Measurements from ENCODE around the gene PIP5KL1.

Gene PIP5KL1

DNA sequence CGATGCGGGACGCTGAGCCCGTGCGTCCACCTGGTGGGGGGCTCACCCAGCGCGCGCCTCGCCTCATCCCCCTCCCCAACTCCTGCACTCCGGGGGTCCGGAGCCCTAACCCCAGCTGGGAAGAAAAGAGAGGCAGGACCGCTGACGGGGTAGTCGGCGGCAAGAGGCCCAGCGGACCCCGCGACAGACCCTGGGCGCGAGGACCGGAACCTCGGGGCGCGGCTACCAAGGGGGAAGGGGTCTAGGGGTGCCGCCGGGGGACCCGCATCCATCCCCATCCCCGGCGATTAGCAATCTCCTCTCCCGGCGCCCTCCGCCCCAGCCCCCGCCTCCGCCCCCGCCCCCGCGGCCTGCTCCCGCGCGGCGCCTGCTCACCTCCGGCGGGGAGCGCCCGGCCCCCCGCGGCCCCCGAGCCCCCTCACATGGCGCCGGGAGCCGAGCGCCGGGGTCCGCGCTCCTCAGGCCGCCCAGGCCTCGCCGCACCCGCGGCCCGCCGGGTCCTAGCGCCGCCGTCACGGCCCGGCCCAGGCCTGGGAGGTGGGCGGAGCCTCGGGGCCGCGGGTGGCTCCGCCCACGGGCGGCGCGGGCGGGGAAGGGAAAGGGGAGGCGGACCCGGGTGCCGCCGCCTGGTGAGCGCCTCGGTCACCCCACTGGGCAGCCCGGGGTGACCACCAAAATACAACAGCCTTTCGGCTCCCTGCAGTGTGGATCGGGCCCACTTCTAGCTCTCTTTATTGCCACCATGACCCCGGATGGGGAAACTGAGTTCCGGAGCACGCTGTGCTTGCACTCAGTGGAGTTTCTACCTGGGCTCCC is 31.2 kb downstream of the PIP5KL1 start, which contains the start of gene ST6GALNAC6:
ST6GALNAC6 (minus strand) TSS at position 476 of the 816 bp plus-strand sequence. CDS start 1,622 bp downstream, outside the sequence.
- TF ChIP-seq, protein P1, sequence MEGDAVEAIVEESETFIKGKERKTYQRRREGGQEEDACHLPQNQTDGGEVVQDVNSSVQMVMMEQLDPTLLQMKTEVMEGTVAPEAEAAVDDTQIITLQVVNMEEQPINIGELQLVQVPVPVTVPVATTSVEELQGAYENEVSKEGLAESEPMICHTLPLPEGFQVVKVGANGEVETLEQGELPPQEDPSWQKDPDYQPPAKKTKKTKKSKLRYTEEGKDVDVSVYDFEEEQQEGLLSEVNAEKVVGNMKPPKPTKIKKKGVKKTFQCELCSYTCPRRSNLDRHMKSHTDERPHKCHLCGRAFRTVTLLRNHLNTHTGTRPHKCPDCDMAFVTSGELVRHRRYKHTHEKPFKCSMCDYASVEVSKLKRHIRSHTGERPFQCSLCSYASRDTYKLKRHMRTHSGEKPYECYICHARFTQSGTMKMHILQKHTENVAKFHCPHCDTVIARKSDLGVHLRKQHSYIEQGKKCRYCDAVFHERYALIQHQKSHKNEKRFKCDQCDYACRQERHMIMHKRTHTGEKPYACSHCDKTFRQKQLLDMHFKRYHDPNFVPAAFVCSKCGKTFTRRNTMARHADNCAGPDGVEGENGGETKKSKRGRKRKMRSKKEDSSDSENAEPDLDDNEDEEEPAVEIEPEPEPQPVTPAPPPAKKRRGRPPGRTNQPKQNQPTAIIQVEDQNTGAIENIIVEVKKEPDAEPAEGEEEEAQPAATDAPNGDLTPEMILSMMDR (IDR thresholded peaks at IDR 0.05): no peak
- Histone ChIP-seq H3K27ac (peak within 1 kb of the TSS; percentile 99), H3K36me3 (peaks cover 19 to 24% (median 20%) of the 10 kb centered on the region in 3 donors), H3K9me3 (no peaks in the 10 kb centered on the region), H3K4me3 (peak within 1 kb of the TSS; percentile 96 to 98), H3K4me1 (peaks cover 0 to 67% (median 54%) of the 10 kb centered on the region in 4 donors), H3K27me3 (no peaks in the 10 kb centered on the region)
- peak in 1 of 2 donors; percentile 88 for DNase-seq
- intact Hi-C loops (cut with DNase I; ENCODE audit: low total_unique reads): no loop called here

DNA sequence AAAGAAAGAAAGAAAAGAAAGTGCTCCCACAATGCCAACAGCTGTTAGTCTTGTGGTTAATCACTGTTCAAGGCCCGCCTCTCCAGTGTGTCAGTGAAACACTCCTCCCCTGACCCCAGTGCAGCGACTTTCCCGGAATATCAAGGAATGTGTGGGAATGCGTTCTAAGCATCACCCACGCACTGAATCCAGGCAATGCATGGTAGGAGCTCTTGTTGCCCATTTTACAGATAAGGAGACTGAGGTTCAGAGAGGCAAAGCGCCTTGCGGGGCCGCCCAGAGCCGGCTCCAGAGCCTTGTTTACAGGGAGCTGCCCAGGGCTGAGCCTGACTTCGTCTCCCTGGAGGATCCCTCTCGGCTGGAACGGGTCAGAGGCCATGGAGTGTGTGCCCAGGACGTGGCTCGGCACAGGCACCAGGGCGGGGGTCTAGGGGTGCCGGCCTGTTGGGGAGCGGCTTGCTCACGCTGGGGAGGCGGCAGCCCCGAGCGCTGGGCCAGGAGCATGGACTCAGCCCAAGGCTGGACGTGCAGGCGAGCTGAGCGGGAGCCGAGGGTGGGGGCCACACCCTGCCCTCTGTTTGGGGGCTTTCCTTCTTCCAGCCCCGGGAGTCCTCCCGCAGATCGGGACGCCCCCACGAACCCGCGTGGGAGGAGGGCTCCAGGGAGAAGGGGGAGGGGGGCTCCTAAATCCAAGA is 32.0 kb downstream of the PIP5KL1 start:
- Histone ChIP-seq H3K4me1 (peaks cover 0 to 59% (median 46%) of the 10 kb centered on the region in 4 donors), H3K27ac (peak overlapping the region; percentile 99), H3K4me3 (peak overlapping the region; percentile 96 to 98), H3K27me3 (no peaks in the 10 kb centered on the region), H3K9me3 (no peaks in the 10 kb centered on the region), H3K36me3 (peaks cover 26 to 32% (median 28%) of the 10 kb centered on the region in 3 donors)
- DNase-seq: peak; percentile 78 to 82
- TF ChIP-seq, protein P1 (IDR thresholded peaks at IDR 0.05): no peak
- intact Hi-C loops (cut with DNase I; ENCODE audit: low total_unique reads): no loop called here

DNA sequence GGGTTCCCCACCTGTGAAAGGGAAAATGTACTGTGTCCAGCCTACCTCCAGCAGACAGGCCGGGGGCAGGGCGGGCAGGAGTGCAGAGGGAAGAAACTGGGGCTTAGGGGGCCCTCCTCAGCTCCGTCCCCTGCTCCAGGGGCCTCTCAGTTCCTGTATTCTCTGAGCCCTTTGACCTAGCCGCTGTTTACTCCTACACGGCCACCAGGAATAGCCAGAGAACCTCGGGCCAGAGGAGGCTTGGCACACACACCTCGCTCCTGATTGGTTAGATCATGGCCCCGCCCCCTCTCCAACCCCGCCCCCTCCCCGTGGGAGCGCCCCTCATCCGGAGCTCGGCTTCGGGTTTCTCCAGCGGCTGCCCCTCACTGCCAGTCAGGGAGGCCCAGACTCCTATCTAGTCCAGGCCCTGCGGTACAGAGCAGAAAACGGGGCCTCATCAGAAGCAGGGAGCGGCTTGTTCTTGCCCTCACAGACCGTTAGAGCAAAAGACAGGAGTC is 33.3 kb downstream of the PIP5KL1 start:
- peaks cover 0 to 48% (median 41%) of the 10 kb centered on the region in 4 donors for H3K4me1 ChIP-seq
- no peaks in the 10 kb centered on the region for H3K27me3 ChIP-seq
- intact Hi-C loops (cut with DNase I; ENCODE audit: low total_unique reads): no loop called here
- peak overlapping the region; percentile 99 for H3K27ac ChIP-seq
- peak overlapping the region; percentile 96 to 98 for H3K4me3 ChIP-seq
- H3K36me3 ChIP-seq: peaks cover 40 to 45% (median 41%) of the 10 kb centered on the region in 3 donors
- TF ChIP-seq, protein P1 (IDR thresholded peaks at IDR 0.05): no peak
- DNase-seq: peak; percentile 89 to 95
- H3K9me3 ChIP-seq: no peaks in the 10 kb centered on the region

DNA sequence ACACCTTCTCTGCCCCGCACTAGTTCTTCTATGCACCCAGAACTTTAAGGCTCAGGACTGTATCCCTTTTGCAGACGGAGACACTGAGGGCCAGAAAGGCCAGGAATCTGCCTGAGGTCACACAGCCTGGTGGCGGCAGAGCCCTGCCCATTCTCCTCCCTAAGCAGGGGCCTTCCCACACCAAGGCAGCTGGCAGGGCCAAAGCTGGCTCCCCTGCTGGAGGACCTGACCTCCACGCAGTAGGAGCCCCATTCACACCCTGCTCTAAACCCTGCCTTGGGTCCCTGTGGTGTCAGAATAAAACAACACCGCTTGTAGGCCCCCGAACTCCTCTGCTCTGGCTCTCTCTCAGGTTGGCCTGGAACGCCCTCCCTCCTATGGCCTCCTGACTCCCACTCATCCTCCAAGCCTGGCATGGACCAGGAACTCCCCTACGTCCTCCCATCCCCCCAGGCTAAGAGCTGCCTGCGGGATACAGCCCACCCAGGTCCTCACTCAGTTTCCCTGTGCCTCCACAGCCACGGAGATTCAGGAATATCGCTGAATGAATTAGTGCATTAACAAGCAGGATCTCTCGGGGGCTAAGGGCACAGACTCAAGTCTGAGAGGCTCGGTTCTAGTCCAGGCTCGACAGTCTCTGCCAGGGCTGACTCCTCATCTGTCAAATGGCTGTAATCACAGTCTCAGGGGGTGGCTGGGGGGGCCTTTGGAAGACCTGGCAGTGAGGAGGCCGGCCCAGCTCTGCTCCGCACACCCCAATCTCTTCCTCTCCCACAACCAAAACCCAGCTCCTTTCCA is 34.0 kb downstream of the PIP5KL1 start:
- peaks cover 46 to 47% (median 47%) of the 10 kb centered on the region in 3 donors for H3K36me3 ChIP-seq
- H3K27ac ChIP-seq: peak overlapping the region; percentile 99
- H3K4me1 ChIP-seq: peaks cover 0 to 48% (median 40%) of the 10 kb centered on the region in 4 donors
- H3K9me3 ChIP-seq: no peaks in the 10 kb centered on the region
- TF ChIP-seq, protein P1 (IDR thresholded peaks at IDR 0.05): no peak
- intact Hi-C loops (cut with DNase I; ENCODE audit: low total_unique reads): no loop called here
- DNase-seq: no peak
- peak overlapping the region; percentile 96 to 98 for H3K4me3 ChIP-seq
- H3K27me3 ChIP-seq: no peaks in the 10 kb centered on the region

DNA sequence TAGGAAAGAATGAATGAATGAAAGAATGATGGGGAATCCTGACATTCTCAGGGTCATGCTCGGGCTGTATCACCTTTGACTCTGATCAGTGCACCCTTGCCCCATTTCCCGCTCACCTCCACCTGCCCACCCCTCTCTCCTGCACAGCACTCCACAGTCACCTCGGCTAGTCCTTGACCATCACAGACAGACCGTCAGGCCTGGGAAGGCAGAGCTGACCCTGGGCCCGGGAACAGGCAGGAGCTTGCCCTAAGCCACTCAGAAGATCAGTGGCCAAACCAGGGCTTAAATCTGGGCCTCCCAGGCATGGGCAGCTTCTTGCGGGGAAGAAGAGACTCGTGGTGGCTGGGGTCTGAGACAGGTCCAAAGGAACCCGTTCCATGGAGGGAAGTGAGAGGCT is 34.8 kb downstream of the PIP5KL1 start:
- H3K27me3 ChIP-seq: no peaks in the 10 kb centered on the region
- no peaks in the 10 kb centered on the region for H3K9me3 ChIP-seq
- DNase-seq: no peak
- H3K4me3 ChIP-seq: no peak overlapping the region
- peak overlapping the region; percentile 99 for H3K27ac ChIP-seq
- TF ChIP-seq, protein P1 (IDR thresholded peaks at IDR 0.05): no peak
- peaks cover 0 to 42% (median 35%) of the 10 kb centered on the region in 4 donors for H3K4me1 ChIP-seq
- peaks cover 53 to 54% (median 53%) of the 10 kb centered on the region in 3 donors for H3K36me3 ChIP-seq
- intact Hi-C loops (cut with DNase I; ENCODE audit: low total_unique reads): no loop called here
